K562 (cell line): Measurements from ENCODE around the gene GNPAT. TPM values are rescaled to one million over a fixed set of nuclear protein-coding genes. Genes with fewer than 3 reads are reported as not detected.

Experiments
- CREB1 ChIP-seq, 2 experiments: sonication (generic) in 1 of 2; formaldehyde crosslinking in 1 of 2; IDR thresholded peaks; 2 replicates each; pipeline versions ENCODE4 v1.6.1 to v1.8.0; 2012 to 2022; ENCODE audit warnings: inconsistent platforms in 1 of 2, mild to moderate bottlenecking in 1 of 2, missing genetic modification reagents in 1 of 2, moderate library complexity in 1 of 2
- GTF2F1 ChIP-seq: IDR thresholded peaks from 2 replicates; pipeline ENCODE4 v1.6.1; 2011; ENCODE audit warnings: low read depth, low read length, improper control_type of control experiment
- HINFP ChIP-seq: fragments of 450-650 bp; conservative IDR thresholded peaks from 2 replicates; pipeline ENCODE4 v1.6.1; 2016; ENCODE audit warnings: missing genetic modification characterization, low read depth, mild to moderate bottlenecking, control low read depth, missing compliant biosample characterization
- KLF1 ChIP-seq: fragments of 450-650 bp; IDR thresholded peaks from 2 replicates; pipeline ENCODE4 v1.6.1; 2016; ENCODE audit warnings: missing genetic modification characterization, missing compliant biosample characterization
- NR0B1 ChIP-seq: fragments of 450-650 bp; IDR thresholded peaks from one replicate; pipeline ENCODE4 v1.6.1; 2018; ENCODE audit warnings: mild to moderate bottlenecking, moderate library complexity; ENCODE audit not compliant: partially characterized antibody
- PCBP1 ChIP-seq: fragments of 200-400 bp; formaldehyde crosslinking; IDR thresholded peaks from 2 replicates; pipeline ENCODE4 v1.6.1; 2018; ENCODE audit warnings: mild to moderate bottlenecking, low read depth, low read length; ENCODE audit not compliant: poor library complexity, severe bottlenecking
- PRDM10 ChIP-seq: fragments of 450-650 bp; IDR thresholded peaks from 2 replicates; pipeline ENCODE4 v1.6.1; 2018; ENCODE audit not compliant: partially characterized antibody
- RCOR1 ChIP-seq, 2 experiments: IDR thresholded peaks; 2 replicates each; pipeline ENCODE4 v1.6.1; 2012; ENCODE audit warnings: low read depth in 2 of 2, low read length in 2 of 2, borderline replicate concordance in 1 of 2, improper control_type of control experiment in 1 of 2
- SPI1 ChIP-seq: IDR thresholded peaks from 2 replicates; pipeline ENCODE4 v1.6.1; 2011; ENCODE audit warnings: low read depth, low read length, control low read depth, borderline replicate concordance
- YY1 ChIP-seq, 3 experiments: IDR thresholded peaks; 2 replicates each; pipeline ENCODE4 v1.6.1; 2011; ENCODE audit warnings: low read length in 2 of 3, mild to moderate bottlenecking in 2 of 3, moderate library complexity in 2 of 3, borderline replicate concordance in 1 of 3, control low read depth in 1 of 3, low read depth in 1 of 3; ENCODE audit not compliant: insufficient read depth in 3 of 3, insufficient replicate concordance in 2 of 3, control insufficient read depth in 1 of 3, insufficient read length in 1 of 3; ENCODE audit errors: extremely low read depth in 1 of 3
- ZBTB17 ChIP-seq: fragments of 450-650 bp; formaldehyde crosslinking; IDR thresholded peaks from 2 replicates; pipeline ENCODE4 v1.4.0; 2020; ENCODE audit warnings: mild to moderate bottlenecking
- ZBTB7A ChIP-seq: IDR thresholded peaks from 2 replicates; pipeline ENCODE4 v1.6.1; 2011; ENCODE audit warnings: low read depth, mild to moderate bottlenecking, low read length, moderate library complexity, borderline replicate concordance; ENCODE audit not compliant: control insufficient read depth
- ZNF518B ChIP-seq: fragments of 250-450 bp; sonication (Bioruptor Pico); IDR thresholded peaks from 2 replicates; pipeline ENCODE4 v1.5.0; 2021; ENCODE audit warnings: mild to moderate bottlenecking, moderate library complexity
- ZSCAN32 ChIP-seq: fragments of 450-650 bp; formaldehyde crosslinking; IDR thresholded peaks from 2 replicates; pipeline ENCODE4 v1.4.0; 2020; ENCODE audit warnings: mild to moderate bottlenecking, moderate library complexity
- polyA plus RNA-seq, 8 experiments: library from polyadenylated mRNA; depleted of rRNA in 4 of 8; stranded (reverse) in 5 of 8; unstranded in 3 of 8; fragments of >200 nt; fragmentation: Nextera tagmentation in 2 of 8; fragmentation: Illumina TruSeq in 1 of 8; extraction: Ambion mirVana in 2 of 8; extraction: Trizol in 1 of 8; gene quantifications; 2 replicates each; pipeline versions ENCODE4 v1.2.1 to v1.2.3, GENCODE V29; 2011 to 2014; ENCODE audit warnings: inconsistent platforms in 1 of 8, missing spikeins in 1 of 8
- total RNA-seq, 7 experiments: library from RNA; depleted of rRNA in 6 of 7; stranded (reverse); fragments of >200 nt in 6 of 7; fragmentation: Illumina TruSeq in 2 of 7; extraction: Trizol in 2 of 7; gene quantifications; 2 replicates each; pipeline versions ENCODE4 v1.2.1 to v1.2.3, GENCODE V29; 2011 to 2021; ENCODE audit warnings: low replicate concordance in 1 of 7

Gene GNPAT
- total and polyA plus RNA-seq, 9 of the 15 experiments (the other 6 are each of a cell fraction or from before 2014, with no cell fraction given), result 32.1 to 68.8 (median 50.7) TPM

GRCh38 chr1:231241750-231242149, 738 bp downstream of the GNPAT start (continued):
- TF ChIP-seq ZNF518B (CRISPR knock-in tag) (no peak), PRDM10 (peak; percentile 42), ZSCAN32 (no peak), ZBTB17 (CRISPR knock-in tag) (no peak), HINFP (tag) (no peak), YY1 (IDR thresholded peaks at IDR 0.05; ENCODE audit: borderline replicate concordance in 1 of 3, control insufficient read depth in 1 of 3, extremely low read depth in 1 of 3, insufficient read depth in 3 of 3, insufficient read length in 1 of 3, insufficient replicate concordance in 2 of 3, low read depth in 1 of 3, low read length in 2 of 3) (peak in 1 of 3 experiments; percentile 10), ZBTB7A (no peak), PCBP1 (no peak), KLF1 (no peak), NR0B1 (no peak), SPI1 (peak; percentile 48; the same call in 1 of the 2 replicates), GTF2F1 (no peak), RCOR1 (IDR thresholded peaks at IDR 0.05; ENCODE audit: borderline replicate concordance in 1 of 2, low read depth in 2 of 2, low read length in 2 of 2) (no peak), CREB1 (IDR thresholded peaks at IDR 0.05) (no peak), CREB1 (CRISPR knock-in tag; IDR thresholded peaks at IDR 0.05) (no peak)
